ENCODE results near the gene RNU1-1. TPM values are rescaled to one million over a fixed set of nuclear protein-coding genes. Genes with fewer than 3 reads are reported as not detected.
"Not testable (repeated sequence)": the region's sequence is repeated elsewhere in the genome, so short reads cannot be mapped to it uniquely, and the experiment has no call there.

Gene RNU1-1
- total RNA-seq, 3 donors from 2014 or later (not counting 1 experiment from before 2014, with no cell fraction given): 2,937 to 3,261 (median 3,038) TPM

DNA sequence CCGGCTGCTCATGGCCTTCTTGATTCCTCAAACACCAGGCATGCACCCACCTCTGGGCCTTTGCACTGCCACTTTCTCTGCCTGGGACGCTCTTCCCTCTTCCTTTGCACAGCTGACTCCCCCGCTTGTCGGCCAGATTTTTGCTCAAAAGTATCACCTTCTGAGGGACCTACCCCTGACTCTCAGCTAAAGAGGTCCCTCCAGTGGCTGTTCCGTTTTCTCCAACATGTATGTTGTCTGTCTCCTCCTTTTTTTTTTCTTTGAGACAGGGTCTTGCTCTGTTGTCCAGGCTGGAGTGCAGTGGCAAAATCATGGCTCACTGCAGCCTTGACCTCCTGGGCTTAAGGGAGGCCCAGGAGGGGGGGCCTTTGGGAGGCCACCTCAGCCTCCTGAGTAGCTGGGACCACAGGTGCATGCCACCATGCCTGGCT is 16.6 kb downstream of the RNU1-1 start:
- peaks cover 11 to 33% of the 10 kb centered on the region in 2 donors for H3K4me1 Mint-ChIP-seq
- not testable (repeated sequence) for H3K4me3 ChIP-seq (ENCODE audit: low read length); H3K27ac ChIP-seq (ENCODE audit: low read length); H3K9me3 Mint-ChIP-seq; H3K36me3 Mint-ChIP-seq; H3K9me3 ChIP-seq (ENCODE audit: control insufficient read depth, insufficient read depth, low read length); H3K27me3 ChIP-seq (ENCODE audit: control insufficient read depth, insufficient read depth, low read length); H3K36me3 ChIP-seq (ENCODE audit: control insufficient read depth, insufficient read depth, low read length); H3K27me3 Mint-ChIP-seq (ENCODE audit: low read depth in 2 of 2); ATAC-seq
- H3K27ac Mint-ChIP-seq: peak overlapping the region; percentile 73 to 83
- H3K4me1 ChIP-seq (ENCODE audit: control insufficient read depth, insufficient read depth, low read length): peaks cover 27% of the 10 kb centered on the region
- WGBS (ENCODE audit: insufficient coverage): 90% methylated on average over 5 of the region's 5 CpGs
- intact Hi-C loops (cut with micrococcal nuclease): loop anchor here (5.0 kb wide), 1 partner anchor 55 kb away; the partner anchor contains the start of gene NECAP2
- H3K4me3 Mint-ChIP-seq: peak overlapping the region; percentile 89
- peak in 1 of 2 donors; percentile 41 for DNase-seq

DNA sequence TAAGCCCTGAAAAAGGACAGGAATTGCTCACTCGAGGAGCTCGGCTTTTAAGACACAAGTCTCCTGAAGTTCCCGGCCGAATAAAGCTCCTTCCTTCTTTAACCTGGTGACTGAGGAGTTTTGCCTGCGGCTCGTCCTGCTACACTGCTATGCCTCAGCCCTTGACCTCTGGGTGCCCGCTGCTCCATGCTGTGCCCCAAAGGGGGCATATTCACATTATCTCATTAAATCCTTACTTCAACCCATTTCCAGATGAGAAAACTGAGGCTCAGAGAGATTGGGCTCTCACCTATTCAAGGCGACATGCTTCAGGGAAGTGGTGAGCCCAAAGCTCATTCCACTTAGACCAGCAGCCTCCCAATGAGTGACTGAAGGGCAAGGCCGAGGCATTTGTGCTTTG is 20.4 kb downstream of the RNU1-1 start:
- H3K27ac ChIP-seq (ENCODE audit: low read length); H3K36me3 ChIP-seq (ENCODE audit: control insufficient read depth, insufficient read depth, low read length); ATAC-seq; H3K27ac Mint-ChIP-seq; H3K4me1 ChIP-seq (ENCODE audit: control insufficient read depth, insufficient read depth, low read length); H3K4me3 Mint-ChIP-seq; H3K36me3 Mint-ChIP-seq; H3K4me3 ChIP-seq (ENCODE audit: low read length); H3K9me3 ChIP-seq (ENCODE audit: control insufficient read depth, insufficient read depth, low read length); H3K9me3 Mint-ChIP-seq; intact Hi-C loops (cut with micrococcal nuclease); H3K27me3 ChIP-seq (ENCODE audit: control insufficient read depth, insufficient read depth, low read length); DNase-seq; H3K27me3 Mint-ChIP-seq (ENCODE audit: low read depth in 2 of 2): not testable (repeated sequence)
- 98% methylated on average over 9 of the region's 9 CpGs for WGBS (ENCODE audit: insufficient coverage)
- H3K4me1 Mint-ChIP-seq: peaks cover 6 to 19% of the 10 kb centered on the region in 2 donors

DNA sequence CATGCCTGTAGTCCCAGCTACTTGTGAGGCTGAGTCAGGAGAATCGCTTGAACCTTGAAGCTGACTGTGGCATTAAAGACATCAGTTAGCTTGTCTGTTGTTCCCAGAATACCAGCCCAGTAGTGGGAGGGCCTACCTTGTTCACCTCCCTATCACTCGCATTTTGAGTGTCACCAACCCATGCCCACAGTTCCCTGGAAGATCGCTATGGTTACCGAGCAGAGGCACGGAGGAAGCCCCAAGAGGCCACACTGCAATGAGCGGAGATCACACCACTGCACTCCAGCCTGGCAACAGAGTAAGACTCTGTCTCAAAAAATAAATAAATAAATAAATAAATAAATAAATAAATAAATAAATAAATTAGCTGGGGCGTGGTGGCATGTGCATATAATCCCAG is 21.1 kb downstream of the RNU1-1 start:
- ATAC-seq; H3K4me3 Mint-ChIP-seq; intact Hi-C loops (cut with micrococcal nuclease); H3K27ac Mint-ChIP-seq; H3K4me1 ChIP-seq (ENCODE audit: control insufficient read depth, insufficient read depth, low read length); DNase-seq; H3K4me3 ChIP-seq (ENCODE audit: low read length); H3K9me3 Mint-ChIP-seq; H3K27me3 ChIP-seq (ENCODE audit: control insufficient read depth, insufficient read depth, low read length); H3K36me3 Mint-ChIP-seq; H3K9me3 ChIP-seq (ENCODE audit: control insufficient read depth, insufficient read depth, low read length); H3K27ac ChIP-seq (ENCODE audit: low read length); H3K36me3 ChIP-seq (ENCODE audit: control insufficient read depth, insufficient read depth, low read length); H3K27me3 Mint-ChIP-seq (ENCODE audit: low read depth in 2 of 2): not testable (repeated sequence)
- H3K4me1 Mint-ChIP-seq: peaks cover 6 to 17% of the 10 kb centered on the region in 2 donors
- WGBS (ENCODE audit: insufficient coverage): 84% methylated on average over 5 of the region's 7 CpGs

DNA sequence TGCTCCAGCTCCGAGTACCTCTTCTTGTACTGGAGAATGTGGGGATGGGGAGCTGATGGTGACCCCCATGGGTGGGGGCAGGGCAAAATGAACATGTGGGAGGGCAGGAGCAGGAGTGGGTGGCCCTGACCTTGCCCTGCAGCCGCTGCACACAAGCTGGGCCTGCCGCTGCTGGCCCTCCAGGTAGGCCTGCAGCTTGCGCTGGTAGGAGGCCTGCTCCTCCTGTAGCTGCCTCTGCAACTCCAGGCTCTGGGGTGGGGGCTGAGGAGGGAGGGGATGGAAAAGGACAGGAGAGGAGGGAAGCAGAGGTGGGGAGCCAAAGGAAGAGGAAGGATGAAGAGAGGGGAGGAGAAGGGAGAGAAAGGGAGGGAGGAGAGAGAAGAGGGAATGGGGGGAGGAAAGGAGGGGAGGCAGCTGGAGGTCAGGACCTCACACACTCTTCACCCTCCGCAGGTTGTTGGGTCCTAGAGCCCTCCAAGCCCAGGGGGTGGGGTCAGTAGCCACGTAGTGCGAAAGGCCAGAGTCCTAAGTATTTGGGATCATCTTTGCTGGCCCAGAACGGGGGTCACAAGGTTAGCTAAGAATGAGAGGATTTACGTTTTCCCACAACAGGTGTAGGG is 22.9 kb downstream of the RNU1-1 start:
- intact Hi-C loops (cut with micrococcal nuclease): no loop called here

DNA sequence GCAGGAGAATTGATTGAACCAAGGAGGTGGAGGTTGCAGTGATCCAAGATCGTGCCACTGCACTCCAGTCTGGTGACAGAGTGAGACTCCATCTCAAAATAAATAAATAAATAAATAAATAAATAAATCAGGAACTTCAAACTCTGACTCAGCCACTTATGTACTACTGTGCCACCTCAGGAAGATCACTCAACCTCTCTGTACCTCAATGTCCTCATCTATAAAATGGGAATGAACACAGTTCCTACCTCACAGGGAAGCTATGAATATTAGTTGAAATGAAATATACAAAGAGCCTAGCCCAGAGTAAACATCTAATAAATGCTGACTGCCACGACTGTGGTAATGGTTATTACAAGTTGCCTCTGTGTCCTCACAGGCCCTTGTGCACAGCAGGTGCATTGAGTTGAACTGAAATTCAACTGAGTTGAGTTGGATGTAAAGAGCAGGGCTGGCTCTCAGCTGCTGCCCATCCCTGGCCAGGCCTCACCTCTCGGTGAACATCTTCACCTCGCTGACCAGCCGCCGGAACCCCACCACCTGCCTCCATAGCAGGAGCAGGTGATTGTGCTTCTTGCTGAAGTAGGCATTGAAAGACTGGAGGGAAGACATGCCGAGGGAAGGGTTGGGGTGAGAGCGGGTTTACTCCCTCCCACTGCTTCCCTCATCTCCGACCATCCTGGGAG is 24.7 kb downstream of the RNU1-1 start:
- H3K27me3 Mint-ChIP-seq (ENCODE audit: low read depth in 2 of 2); DNase-seq; H3K4me3 Mint-ChIP-seq; H3K27me3 ChIP-seq (ENCODE audit: control insufficient read depth, insufficient read depth, low read length); H3K4me1 ChIP-seq (ENCODE audit: control insufficient read depth, insufficient read depth, low read length); intact Hi-C loops (cut with micrococcal nuclease); H3K27ac ChIP-seq (ENCODE audit: low read length); H3K4me1 Mint-ChIP-seq; ATAC-seq; H3K27ac Mint-ChIP-seq; H3K9me3 Mint-ChIP-seq; H3K36me3 Mint-ChIP-seq; H3K4me3 ChIP-seq (ENCODE audit: low read length); H3K9me3 ChIP-seq (ENCODE audit: control insufficient read depth, insufficient read depth, low read length): not testable (repeated sequence)
- 94% methylated on average over 6 of the region's 9 CpGs for WGBS (ENCODE audit: insufficient coverage)
- peaks cover 19% of the 10 kb centered on the region for H3K36me3 ChIP-seq (ENCODE audit: control insufficient read depth, insufficient read depth, low read length)

More for the DNA sequence above, 22.9 kb downstream of the RNU1-1 start:
- Histone ChIP-seq H3K27me3 (ENCODE audit: control insufficient read depth, insufficient read depth, low read length) (no peaks in the 10 kb centered on the region), H3K36me3 (ENCODE audit: control insufficient read depth, insufficient read depth, low read length) (peaks cover 6% of the 10 kb centered on the region), H3K27ac (ENCODE audit: low read length) (no peak overlapping the region), H3K9me3 (ENCODE audit: control insufficient read depth, insufficient read depth, low read length) (no peaks in the 10 kb centered on the region), H3K4me1 (ENCODE audit: control insufficient read depth, insufficient read depth, low read length) (no peaks in the 10 kb centered on the region), H3K4me3 (ENCODE audit: low read length) (no peak overlapping the region)
- 96% methylated on average over 9 of the region's 9 CpGs for WGBS (ENCODE audit: insufficient coverage)
- H3K27me3 Mint-ChIP-seq (ENCODE audit: low read depth in 2 of 2): no peaks in the 10 kb centered on the region
- TF ChIP-seq, protein P1, sequence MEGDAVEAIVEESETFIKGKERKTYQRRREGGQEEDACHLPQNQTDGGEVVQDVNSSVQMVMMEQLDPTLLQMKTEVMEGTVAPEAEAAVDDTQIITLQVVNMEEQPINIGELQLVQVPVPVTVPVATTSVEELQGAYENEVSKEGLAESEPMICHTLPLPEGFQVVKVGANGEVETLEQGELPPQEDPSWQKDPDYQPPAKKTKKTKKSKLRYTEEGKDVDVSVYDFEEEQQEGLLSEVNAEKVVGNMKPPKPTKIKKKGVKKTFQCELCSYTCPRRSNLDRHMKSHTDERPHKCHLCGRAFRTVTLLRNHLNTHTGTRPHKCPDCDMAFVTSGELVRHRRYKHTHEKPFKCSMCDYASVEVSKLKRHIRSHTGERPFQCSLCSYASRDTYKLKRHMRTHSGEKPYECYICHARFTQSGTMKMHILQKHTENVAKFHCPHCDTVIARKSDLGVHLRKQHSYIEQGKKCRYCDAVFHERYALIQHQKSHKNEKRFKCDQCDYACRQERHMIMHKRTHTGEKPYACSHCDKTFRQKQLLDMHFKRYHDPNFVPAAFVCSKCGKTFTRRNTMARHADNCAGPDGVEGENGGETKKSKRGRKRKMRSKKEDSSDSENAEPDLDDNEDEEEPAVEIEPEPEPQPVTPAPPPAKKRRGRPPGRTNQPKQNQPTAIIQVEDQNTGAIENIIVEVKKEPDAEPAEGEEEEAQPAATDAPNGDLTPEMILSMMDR (IDR thresholded peaks at IDR 0.05): no peak
- no peak overlapping the region for H3K4me3 Mint-ChIP-seq
- no peaks in the 10 kb centered on the region for H3K9me3 Mint-ChIP-seq
- peaks cover 0 to 4% of the 10 kb centered on the region in 2 donors for H3K4me1 Mint-ChIP-seq
- ATAC-seq (no peak), DNase-seq (no peak)
- H3K36me3 Mint-ChIP-seq: no peaks in the 10 kb centered on the region
- no peak overlapping the region for H3K27ac Mint-ChIP-seq

DNA sequence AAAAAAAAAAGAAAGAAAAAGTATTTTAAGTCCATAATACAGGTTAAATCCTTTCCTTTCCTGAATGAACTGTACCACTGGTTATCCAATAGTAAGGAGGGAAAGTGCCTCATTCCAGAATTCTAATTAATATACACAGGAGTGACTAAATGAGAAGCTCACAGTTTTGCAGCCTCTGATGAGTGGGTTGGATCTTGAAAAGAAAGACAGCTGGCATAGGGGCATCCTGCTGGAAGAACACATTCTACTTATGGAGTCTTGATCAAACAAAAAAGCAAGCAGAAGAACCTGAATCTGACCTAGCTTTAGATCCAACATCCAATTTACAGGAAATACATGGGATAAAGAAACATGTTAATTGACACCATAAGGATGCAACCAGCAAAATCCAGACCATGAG is 27.1 kb downstream of the RNU1-1 start:
- H3K36me3 Mint-ChIP-seq; H3K4me1 ChIP-seq (ENCODE audit: control insufficient read depth, insufficient read depth, low read length); H3K27ac Mint-ChIP-seq; H3K27me3 Mint-ChIP-seq (ENCODE audit: low read depth in 2 of 2); ATAC-seq; H3K9me3 ChIP-seq (ENCODE audit: control insufficient read depth, insufficient read depth, low read length); intact Hi-C loops (cut with micrococcal nuclease); DNase-seq; H3K9me3 Mint-ChIP-seq; H3K4me3 ChIP-seq (ENCODE audit: low read length); H3K27me3 ChIP-seq (ENCODE audit: control insufficient read depth, insufficient read depth, low read length); H3K4me1 Mint-ChIP-seq; H3K4me3 Mint-ChIP-seq; H3K27ac ChIP-seq (ENCODE audit: low read length): not testable (repeated sequence)
- H3K36me3 ChIP-seq (ENCODE audit: control insufficient read depth, insufficient read depth, low read length): peaks cover 25% of the 10 kb centered on the region

DNA sequence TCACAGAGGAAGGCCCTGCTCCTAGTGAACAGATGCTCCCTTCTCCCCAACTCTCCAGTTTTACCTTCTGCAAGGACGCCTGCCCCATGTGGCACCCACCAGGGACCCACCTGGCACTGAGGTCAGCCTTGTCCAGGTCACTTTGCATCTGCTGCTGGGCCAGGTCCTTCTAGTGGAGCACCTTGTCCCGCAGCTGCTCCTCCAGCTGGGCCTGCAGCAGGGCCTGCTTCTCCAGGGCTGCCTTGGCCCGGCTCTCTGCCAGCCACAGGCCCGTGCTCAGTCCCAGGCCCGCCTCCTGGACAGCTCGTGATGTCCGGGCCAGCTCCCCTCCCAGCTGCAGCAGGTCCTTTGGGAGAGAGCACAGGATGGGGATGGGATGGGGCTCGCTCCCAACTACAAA is 27.8 kb downstream of the RNU1-1 start:
- H3K27me3 Mint-ChIP-seq (ENCODE audit: low read depth in 2 of 2); H3K27ac ChIP-seq (ENCODE audit: low read length); H3K9me3 Mint-ChIP-seq; ATAC-seq; H3K9me3 ChIP-seq (ENCODE audit: control insufficient read depth, insufficient read depth, low read length); H3K4me3 Mint-ChIP-seq; H3K4me1 ChIP-seq (ENCODE audit: control insufficient read depth, insufficient read depth, low read length); H3K36me3 Mint-ChIP-seq; H3K27ac Mint-ChIP-seq; intact Hi-C loops (cut with micrococcal nuclease); DNase-seq; H3K4me1 Mint-ChIP-seq; H3K4me3 ChIP-seq (ENCODE audit: low read length); H3K27me3 ChIP-seq (ENCODE audit: control insufficient read depth, insufficient read depth, low read length): not testable (repeated sequence)
- WGBS (ENCODE audit: insufficient coverage): 94% methylated on average over 8 of the region's 8 CpGs
- peaks cover 27% of the 10 kb centered on the region for H3K36me3 ChIP-seq (ENCODE audit: control insufficient read depth, insufficient read depth, low read length)
